ENCODE results near the gene GOLIM4.

DNA sequence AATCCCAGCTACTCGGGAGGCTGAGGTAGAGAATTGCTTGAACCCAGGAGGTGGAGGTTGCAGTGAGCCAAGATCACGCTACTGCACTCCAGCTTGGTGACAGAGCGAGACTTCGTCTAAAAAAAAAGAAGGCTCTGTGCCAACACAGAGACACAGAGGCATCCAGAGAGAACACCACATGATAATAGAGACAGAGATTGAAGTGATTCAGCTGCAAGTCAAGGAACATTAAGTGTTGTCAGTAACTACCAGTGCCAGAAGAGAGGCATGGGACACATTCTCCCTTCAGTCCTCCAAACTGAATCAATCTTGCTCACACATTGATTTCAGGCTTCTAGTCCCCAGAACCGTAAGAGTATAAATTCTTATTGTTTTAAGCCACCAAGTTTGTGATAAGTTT is 97.5 kb downstream of the GOLIM4 start:
- TF ChIP-seq POLR2AphosphoS5 (IDR thresholded peaks at IDR 0.05): no peak
- TF ChIP-seq, protein P1, sequence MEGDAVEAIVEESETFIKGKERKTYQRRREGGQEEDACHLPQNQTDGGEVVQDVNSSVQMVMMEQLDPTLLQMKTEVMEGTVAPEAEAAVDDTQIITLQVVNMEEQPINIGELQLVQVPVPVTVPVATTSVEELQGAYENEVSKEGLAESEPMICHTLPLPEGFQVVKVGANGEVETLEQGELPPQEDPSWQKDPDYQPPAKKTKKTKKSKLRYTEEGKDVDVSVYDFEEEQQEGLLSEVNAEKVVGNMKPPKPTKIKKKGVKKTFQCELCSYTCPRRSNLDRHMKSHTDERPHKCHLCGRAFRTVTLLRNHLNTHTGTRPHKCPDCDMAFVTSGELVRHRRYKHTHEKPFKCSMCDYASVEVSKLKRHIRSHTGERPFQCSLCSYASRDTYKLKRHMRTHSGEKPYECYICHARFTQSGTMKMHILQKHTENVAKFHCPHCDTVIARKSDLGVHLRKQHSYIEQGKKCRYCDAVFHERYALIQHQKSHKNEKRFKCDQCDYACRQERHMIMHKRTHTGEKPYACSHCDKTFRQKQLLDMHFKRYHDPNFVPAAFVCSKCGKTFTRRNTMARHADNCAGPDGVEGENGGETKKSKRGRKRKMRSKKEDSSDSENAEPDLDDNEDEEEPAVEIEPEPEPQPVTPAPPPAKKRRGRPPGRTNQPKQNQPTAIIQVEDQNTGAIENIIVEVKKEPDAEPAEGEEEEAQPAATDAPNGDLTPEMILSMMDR (IDR thresholded peaks at IDR 0.05; ENCODE audit: poor library complexity, severe bottlenecking): no peak
- TF ChIP-seq RAD21 (conservative IDR thresholded peaks at IDR 0.05): no peak
- TF ChIP-seq, protein P2, sequence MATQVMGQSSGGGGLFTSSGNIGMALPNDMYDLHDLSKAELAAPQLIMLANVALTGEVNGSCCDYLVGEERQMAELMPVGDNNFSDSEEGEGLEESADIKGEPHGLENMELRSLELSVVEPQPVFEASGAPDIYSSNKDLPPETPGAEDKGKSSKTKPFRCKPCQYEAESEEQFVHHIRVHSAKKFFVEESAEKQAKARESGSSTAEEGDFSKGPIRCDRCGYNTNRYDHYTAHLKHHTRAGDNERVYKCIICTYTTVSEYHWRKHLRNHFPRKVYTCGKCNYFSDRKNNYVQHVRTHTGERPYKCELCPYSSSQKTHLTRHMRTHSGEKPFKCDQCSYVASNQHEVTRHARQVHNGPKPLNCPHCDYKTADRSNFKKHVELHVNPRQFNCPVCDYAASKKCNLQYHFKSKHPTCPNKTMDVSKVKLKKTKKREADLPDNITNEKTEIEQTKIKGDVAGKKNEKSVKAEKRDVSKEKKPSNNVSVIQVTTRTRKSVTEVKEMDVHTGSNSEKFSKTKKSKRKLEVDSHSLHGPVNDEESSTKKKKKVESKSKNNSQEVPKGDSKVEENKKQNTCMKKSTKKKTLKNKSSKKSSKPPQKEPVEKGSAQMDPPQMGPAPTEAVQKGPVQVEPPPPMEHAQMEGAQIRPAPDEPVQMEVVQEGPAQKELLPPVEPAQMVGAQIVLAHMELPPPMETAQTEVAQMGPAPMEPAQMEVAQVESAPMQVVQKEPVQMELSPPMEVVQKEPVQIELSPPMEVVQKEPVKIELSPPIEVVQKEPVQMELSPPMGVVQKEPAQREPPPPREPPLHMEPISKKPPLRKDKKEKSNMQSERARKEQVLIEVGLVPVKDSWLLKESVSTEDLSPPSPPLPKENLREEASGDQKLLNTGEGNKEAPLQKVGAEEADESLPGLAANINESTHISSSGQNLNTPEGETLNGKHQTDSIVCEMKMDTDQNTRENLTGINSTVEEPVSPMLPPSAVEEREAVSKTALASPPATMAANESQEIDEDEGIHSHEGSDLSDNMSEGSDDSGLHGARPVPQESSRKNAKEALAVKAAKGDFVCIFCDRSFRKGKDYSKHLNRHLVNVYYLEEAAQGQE (IDR thresholded peaks at IDR 0.05; ENCODE audit: borderline replicate concordance): no peak
- no peak for TF ChIP-seq EZH2 (IDR thresholded peaks at IDR 0.05; ENCODE audit: borderline replicate concordance, insufficient read depth, low read length, poor library complexity, severe bottlenecking)
- TF ChIP-seq EP300 (conservative IDR thresholded peaks at IDR 0.05; ENCODE audit: poor library complexity, severe bottlenecking): no peak
- no peak for TF ChIP-seq TAF1 (IDR thresholded peaks at IDR 0.05; ENCODE audit: low read depth)
- no peak for TF ChIP-seq SMC3 (conservative IDR thresholded peaks at IDR 0.05; ENCODE audit: poor library complexity)

Measured in neural cell (in vitro differentiated cells).